Measurements from ENCODE around the gene CMTM6.
"Not testable (repeated sequence)": the region's sequence is repeated elsewhere in the genome, so short reads cannot be mapped to it uniquely, and the experiment has no call there.

CMTM6 gene

GRCh38 chr3:32498992-32499391, 3.7 kb downstream of the CMTM6 start:
- no peak for DNase-seq

GRCh38 chr3:32498252-32498651, 4.4 kb downstream of the CMTM6 start:
- DNase-seq = no peak

DNA sequence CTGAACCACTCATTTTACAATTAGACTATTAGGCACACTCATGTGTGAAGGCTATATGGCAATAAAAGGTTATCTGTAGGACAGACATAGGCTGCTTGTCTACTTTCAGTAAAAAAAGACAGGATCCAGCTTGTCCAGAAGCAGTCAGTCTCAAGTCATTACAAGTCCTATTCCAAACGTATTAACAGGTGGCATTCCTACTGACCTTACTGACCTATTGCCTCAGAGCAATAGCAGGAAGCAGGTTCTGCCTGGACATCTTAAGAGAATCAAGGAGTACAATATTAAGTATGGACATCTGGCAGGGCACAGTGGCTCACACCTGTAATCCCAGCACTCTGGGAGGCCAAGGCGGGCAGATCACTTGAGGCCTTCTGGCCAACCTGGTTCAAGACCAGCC, 7.0 kb downstream of the CMTM6 start:
- DNase-seq = no peak

DNA sequence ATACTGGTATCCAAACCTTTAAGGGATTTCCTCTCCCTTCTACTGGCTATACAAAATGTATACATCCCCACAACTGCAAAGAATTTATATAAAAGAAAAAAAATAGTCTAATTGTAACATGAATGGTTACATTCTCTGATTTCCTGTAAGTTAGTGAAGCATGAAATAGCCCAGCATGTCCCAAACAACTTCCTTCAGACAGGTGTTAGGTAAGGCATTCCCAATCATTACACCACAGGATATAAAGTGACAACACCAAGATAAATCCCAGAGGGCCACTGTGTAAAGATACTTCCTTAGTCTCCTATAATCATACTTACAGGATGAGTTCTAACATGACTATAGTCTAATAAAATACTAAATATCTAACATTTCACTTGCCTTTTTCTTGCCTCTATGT, 7.6 kb downstream of the CMTM6 start:
- DNase-seq = no peak

GRCh38 chr3:32493437-32494414, 8.9 kb downstream of the CMTM6 start:
- no peak for DNase-seq

- no peak for DNase-seq
Observed at GRCh38 chr3:32492684-32493436, 9.8 kb downstream of the CMTM6 start.

DNA sequence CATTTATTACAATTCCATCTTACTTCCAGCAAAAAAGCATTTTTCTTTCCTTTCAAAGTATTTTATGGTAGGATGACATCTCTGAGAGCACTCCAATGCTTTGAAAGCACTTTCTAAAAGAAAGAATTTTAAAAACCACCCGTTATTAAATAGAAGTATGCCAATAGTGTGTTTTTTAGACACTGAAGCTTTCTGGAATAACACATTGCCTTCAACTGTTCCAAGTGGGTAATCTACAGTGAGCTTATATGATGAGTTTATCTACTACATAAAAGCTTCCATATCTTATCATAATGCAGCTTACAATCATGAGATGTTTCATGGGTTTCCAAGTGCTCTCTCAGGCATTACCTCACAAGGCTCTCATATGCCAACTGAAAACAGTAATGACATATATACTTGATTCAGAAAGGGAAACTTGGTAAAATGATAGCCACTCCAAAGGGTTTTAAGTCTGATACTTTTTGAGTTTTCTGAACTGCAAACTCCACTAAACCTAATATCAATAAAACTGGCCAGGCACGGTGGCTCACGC, 14.1 kb downstream of the CMTM6 start:
- DNase-seq = no peak

DNA sequence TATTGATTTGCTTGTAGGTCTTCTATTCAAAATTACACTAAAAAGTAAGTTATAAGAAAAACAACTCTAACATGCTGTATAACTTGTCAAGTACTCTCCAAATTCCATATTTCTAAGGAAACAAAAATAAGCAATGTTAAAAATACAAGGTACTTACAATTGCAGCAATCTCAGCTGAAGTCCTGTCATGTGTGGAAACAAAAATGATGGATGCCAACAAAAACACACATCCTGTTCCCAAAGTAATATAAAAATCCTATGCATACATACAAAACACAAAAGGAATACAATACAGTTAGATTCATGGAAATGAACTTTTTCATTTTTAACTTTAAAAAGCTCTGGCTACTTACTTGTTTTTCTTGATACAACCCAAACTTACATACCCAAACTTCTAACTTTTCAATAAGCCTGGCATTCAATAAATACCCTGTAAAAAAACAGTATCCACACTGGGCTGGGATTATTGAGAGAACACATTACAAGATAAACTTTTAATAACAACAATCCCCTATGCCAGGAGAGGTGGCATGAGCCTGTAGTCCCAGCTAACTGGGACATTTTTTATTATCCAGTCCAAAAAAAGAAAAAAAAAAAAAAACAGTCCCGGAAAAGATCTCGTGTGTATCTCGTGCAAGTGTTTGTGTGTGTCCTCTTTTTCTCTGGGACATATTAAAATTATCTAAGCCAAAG, 14.7 kb downstream of the CMTM6 start:
- no peak for DNase-seq

- DNase-seq = peak; percentile 9
Observed at GRCh38 chr3:32484436-32484835, 18.2 kb downstream of the CMTM6 start.

DNA sequence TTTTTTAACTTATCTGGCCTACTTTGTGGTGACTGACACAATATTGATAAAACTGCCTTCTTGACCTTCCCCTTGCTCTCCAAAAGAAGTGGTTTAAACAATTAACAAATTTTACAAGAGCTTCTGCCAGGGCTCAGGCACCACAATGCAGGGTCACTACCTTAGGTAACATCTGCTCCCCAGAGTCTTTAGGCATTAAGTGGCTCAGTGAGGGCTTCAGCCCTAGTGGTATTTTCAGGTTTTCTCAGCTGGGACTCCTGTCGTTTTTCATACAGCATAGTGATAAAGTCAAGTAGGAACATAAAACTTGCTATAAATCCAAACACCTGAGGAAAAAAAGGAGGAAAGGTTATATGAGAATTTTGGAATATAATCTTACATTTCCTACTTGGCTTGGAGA, 18.9 kb downstream of the CMTM6 start:
- DNase-seq = no peak

- DNase-seq = no peak
Observed at GRCh38 chr3:32482693-32483092, 20.0 kb downstream of the CMTM6 start.

DNA sequence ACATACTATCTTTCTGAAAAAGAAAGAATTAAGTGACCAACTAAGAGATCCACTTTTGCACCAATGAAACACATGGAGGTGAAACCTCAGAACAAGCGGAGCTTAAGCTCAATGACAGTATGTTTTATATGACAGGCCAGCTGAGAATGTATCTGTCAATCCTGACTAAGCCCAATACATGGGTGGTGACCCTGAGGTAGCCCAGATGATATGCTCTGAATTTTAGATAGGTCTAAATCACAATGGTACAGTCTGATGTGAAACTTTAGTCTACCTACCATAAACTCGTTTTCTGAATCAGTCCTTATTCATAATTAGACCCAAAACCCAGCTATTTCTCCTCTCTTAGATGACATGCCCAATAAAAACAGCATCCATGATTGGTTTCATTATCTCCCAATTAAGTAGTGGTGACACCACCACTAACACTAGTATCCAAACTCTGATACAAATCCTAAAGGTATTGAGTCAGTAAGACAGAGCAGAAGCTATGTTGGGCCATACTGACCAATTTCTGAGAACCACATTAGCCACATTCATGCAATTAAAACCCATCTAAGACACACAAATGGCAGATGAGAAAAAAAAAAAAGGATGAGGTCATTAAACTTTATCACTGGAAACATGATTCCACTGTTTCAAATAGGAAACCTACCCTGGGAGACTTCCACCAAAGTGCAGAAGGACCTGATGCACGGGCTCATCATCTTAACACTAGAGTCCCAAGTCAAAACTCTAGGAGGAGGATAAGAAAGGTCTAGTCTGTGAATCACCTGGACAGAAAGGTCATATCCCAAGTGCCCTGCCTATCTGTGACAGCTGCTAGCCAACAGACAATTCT, 20.6 kb downstream of the CMTM6 start:
- no peak for DNase-seq

DNA sequence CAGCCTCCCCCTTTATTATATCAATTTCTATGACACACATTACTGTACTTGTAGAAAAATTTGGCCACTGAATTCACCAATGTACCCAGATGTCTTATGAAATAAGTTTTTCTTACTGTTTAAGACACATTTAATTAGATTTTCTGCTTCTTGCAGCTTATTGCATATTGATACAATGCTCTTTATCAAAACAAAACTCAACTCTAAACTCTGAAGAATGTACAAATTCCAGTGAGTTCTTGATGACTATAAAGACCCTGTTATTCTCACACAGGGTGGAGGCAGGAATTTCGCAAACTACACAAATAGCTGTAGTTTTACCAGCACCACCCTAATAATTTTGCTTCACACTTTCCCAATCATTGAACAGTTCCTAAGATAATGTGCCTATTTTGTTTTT, 22.0 kb downstream of the CMTM6 start:
- DNase-seq = no peak

DNA sequence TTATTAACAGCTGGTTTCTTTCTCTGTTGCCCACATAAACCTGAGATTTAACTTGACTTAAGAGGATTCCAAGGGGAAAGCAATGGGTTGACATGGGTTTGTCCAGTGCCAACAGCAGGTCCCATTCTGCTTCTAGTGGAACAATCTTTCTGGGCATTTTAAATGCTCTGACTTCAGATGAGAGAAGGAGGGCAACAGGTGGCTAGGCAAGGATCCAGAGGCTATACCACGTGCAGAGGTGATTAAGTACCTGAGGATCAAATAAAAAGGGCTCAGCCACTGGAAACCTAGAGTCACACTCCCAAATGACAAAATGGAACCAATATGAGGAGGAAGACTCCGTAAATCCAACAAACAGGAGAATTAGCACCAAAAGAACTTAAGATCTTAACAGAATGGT, 28.5 kb downstream of the CMTM6 start:
- DNase-seq = no peak

DNA sequence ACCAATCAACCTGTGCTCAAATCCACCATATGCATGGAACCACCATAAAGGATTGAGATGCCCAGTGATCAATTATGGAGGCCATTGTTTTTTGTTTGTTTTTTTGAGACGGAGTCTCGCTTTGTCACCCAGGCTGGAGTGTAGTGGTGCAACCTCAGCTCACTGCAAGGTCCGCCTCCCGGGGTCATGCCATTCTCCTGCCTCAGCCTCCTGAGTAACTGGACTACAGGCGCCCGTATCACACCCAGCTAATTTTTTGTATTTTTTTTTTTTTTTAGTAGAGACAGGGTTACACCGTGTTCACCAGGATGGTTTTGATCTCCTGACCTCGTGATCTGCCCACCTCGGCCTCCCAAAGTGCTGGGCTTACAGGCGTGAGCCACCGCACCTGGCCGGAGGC, 30.5 kb downstream of the CMTM6 start:
- not testable (repeated sequence) for DNase-seq

- no peak for DNase-seq
Observed at GRCh38 chr3:32471246-32471645, 31.4 kb downstream of the CMTM6 start.

- DNase-seq = no peak
Observed at GRCh38 chr3:32470362-32470761, 32.3 kb downstream of the CMTM6 start.

- no peak for DNase-seq
Observed at GRCh38 chr3:32469151-32469874, 33.3 kb downstream of the CMTM6 start.

DNA sequence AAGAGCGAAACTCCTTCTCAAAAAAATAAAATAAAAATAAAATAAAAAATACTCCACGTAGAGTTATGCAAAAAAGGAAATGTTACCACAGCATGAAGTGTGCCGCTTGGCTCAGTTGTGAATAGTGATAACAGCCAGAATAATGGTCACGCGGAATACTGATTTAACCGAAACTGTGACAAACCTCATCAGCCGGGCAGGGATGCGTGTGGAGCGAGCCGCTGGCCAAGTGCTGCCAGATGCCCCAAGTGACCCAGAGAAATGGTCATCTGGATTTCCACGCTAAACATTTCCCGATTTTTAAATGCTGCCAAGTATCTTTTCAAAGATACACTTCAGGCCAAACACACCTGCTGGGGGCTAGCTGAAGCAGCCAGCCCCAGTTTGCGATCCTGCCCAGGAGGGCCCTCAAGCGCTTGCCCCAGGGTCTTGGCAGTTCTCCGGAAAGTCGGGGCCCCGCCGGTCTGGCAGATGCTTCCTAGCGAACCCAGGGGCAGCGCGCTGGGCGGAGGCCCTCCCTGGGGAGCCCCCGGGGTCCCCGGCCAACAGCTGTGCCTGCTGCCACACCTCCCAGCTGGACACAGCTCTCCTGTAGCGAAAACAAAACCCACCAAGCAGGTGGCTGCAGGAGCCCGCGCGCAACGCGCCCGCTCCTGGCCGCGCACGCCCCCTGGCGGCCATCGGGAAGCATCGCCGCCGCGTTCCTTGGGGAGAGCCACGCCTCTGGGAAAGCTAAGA, 35.1 kb downstream of the CMTM6 start:
- peak; percentile 70 for DNase-seq

GRCh38 chr3:32466808-32467207, 35.8 kb downstream of the CMTM6 start:
- not testable (repeated sequence) for DNase-seq

DNA sequence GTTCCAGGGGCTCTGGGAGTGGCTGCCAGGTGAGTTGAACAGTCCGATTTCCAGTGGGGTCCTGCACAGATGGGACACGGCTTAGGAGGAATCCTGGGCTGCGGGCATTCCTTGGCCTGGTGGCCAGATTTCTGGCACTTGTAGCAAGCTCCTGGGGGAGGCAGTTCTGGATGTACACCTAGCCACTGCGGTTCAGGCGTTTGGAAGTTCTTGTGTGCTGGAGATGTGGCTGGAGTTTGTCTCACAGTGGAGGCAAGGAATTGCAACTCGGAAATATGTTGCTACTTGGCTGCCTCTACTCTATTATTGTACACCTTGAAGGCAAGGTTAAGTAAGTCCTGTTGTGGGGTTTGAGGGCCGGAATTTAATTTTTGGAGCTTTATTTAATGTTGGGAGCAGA, 37.9 kb downstream of the CMTM6 start:
- not testable (repeated sequence) for DNase-seq
